GM12878 (cell line): ENCODE data around the gene IL15. TPM values are rescaled to one million over a fixed set of nuclear protein-coding genes. Genes with fewer than 3 reads are reported as not detected.

Experiments used
- CBFB ChIP-seq: IDR thresholded peaks from 2 replicates; pipeline ENCODE4 v1.6.1; 2016; ENCODE audit warnings: antibody characterized with exemption, low read depth
- ELK1 ChIP-seq: IDR thresholded peaks from 2 replicates; pipeline ENCODE4 v1.6.1; 2012; ENCODE audit warnings: low read depth, low read length, improper control_type of control experiment
- FOXK2 ChIP-seq: fragments of 450-650 bp; IDR thresholded peaks from 2 replicates; pipeline ENCODE4 v1.6.1; 2017; ENCODE audit warnings: mild to moderate bottlenecking, moderate library complexity
- HDAC6 ChIP-seq: fragments of 200-600 bp; sonication (generic); IDR thresholded peaks from one replicate; pipeline ENCODE4 v1.8.0; 2017; ENCODE audit warnings: antibody characterized with exemption; ENCODE audit not compliant: unreplicated experiment
- IKZF1 ChIP-seq: fragments of 450-650 bp; conservative IDR thresholded peaks from 2 replicates; pipeline ENCODE4 v1.6.1; 2017; ENCODE audit warnings: antibody characterized with exemption, mild to moderate bottlenecking
- IKZF2 ChIP-seq, 2 experiments: fragments of 450-650 bp; IDR thresholded peaks; 2 replicates each; pipeline ENCODE4 v1.6.1; 2017; ENCODE audit warnings: mild to moderate bottlenecking in 2 of 2, moderate library complexity in 2 of 2
- IRF4 ChIP-seq: IDR thresholded peaks from 2 replicates; pipeline ENCODE4 v1.6.1; 2011; ENCODE audit warnings: low read depth, low read length
- JUND ChIP-seq: IDR thresholded peaks from 2 replicates; pipeline ENCODE4 v1.6.1; 2012; ENCODE audit warnings: low read depth, mild to moderate bottlenecking, low read length, improper control_type of control experiment, moderate library complexity
- MTA2 ChIP-seq: fragments of 450-650 bp; IDR thresholded peaks from 2 replicates; pipeline ENCODE4 v1.6.1; 2016; ENCODE audit warnings: low read depth, mild to moderate bottlenecking, moderate library complexity
- NBN ChIP-seq: fragments of 450-650 bp; IDR thresholded peaks from 2 replicates; pipeline ENCODE4 v1.6.1; 2016
- NFXL1 ChIP-seq: fragments of 450-650 bp; IDR thresholded peaks from 2 replicates; pipeline ENCODE4 v1.6.1; 2017; ENCODE audit warnings: antibody characterized with exemption, mild to moderate bottlenecking, borderline replicate concordance
- NR2C1 ChIP-seq: fragments of 450-650 bp; IDR thresholded peaks from 2 replicates; pipeline ENCODE4 v1.6.1; 2017; ENCODE audit warnings: antibody characterized with exemption, mild to moderate bottlenecking, moderate library complexity
- PRDM15 ChIP-seq: fragments of 450-650 bp; formaldehyde crosslinking; IDR thresholded peaks from 2 replicates; pipeline ENCODE4 v1.4.0; 2020; ENCODE audit warnings: mild to moderate bottlenecking, moderate library complexity
- RELA ChIP-seq: fragments of 450-650 bp; IDR thresholded peaks from 2 replicates; pipeline ENCODE4 v1.8.0; 2014; ENCODE audit warnings: borderline replicate concordance; ENCODE audit not compliant: partially characterized antibody
- REST ChIP-seq: IDR thresholded peaks from 2 replicates; pipeline ENCODE4 v1.6.1; 2012; ENCODE audit warnings: mild to moderate bottlenecking, low read depth, low read length
- RUNX3 ChIP-seq: IDR thresholded peaks from 2 replicates; pipeline ENCODE4 v1.6.1; 2012; ENCODE audit warnings: low read length, inconsistent platforms
- SIN3A ChIP-seq: IDR thresholded peaks from 2 replicates; pipeline ENCODE4 v1.6.1; 2012; ENCODE audit warnings: low read depth, low read length, improper control_type of control experiment
- SKIL ChIP-seq: fragments of 450-650 bp; IDR thresholded peaks from 2 replicates; pipeline ENCODE4 v1.6.1; 2017; ENCODE audit warnings: mild to moderate bottlenecking, low read depth, inconsistent platforms; ENCODE audit not compliant: poor library complexity, severe bottlenecking
- ZNF622 ChIP-seq: fragments of 450-650 bp; IDR thresholded peaks from 2 replicates; pipeline ENCODE4 v1.6.1; 2017; ENCODE audit warnings: mild to moderate bottlenecking, inconsistent platforms
- polyA plus RNA-seq, 11 experiments: library from polyadenylated mRNA; depleted of rRNA in 4 of 11; unstranded in 6 of 11; stranded (reverse) in 5 of 11; fragments of >200 nt; fragmentation: Nextera tagmentation in 4 of 11; fragmentation: Illumina TruSeq in 1 of 11; extraction: Ambion mirVana in 4 of 11; extraction: Trizol in 1 of 11; gene quantifications; 1 replicate in 1 of 11; 2 replicates in 10 of 11; pipeline versions ENCODE4 v1.2.1 to v1.2.3, GENCODE V29; 2011 to 2016; ENCODE audit warnings: inconsistent platforms in 2 of 11, missing spikeins in 2 of 11, low read depth in 1 of 11
- total RNA-seq, 4 experiments: library from RNA; depleted of rRNA in 3 of 4; stranded (reverse); fragments of >200 nt in 3 of 4; fragmentation: Illumina TruSeq in 1 of 4; extraction: Trizol in 1 of 4; gene quantifications; 2 replicates each; pipeline versions ENCODE4 v1.2.1 to v1.2.3, GENCODE V29; 2013 to 2021

IL15 gene
- total and polyA plus RNA-seq, 10 of the 15 experiments (the other 5 are each of a cell fraction or from before 2014, with no cell fraction given): 6.0 to 11.4 (median 8.2) TPM

- TF ChIP-seq ELK1: no peak
- TF ChIP-seq ZNF622: no peak
- TF ChIP-seq PRDM15 (CRISPR knock-in tag): no peak
- TF ChIP-seq RUNX3: peak; percentile 92
- TF ChIP-seq IKZF1: no peak
- TF ChIP-seq CBFB: 0 out of 2 replicates have a peak, but pooled peaks have one; percentile 26
- TF ChIP-seq MTA2: peak; percentile 77
- no peak for TF ChIP-seq NR2C1
- TF ChIP-seq IKZF2 (IDR thresholded peaks at IDR 0.05): peak in 1 of 2 experiments; percentile 70; a peak in 2 of 4 replicates
- no peak for TF ChIP-seq HDAC6
- no peak for TF ChIP-seq NFXL1
- TF ChIP-seq RELA: no peak
- no peak for TF ChIP-seq IRF4
- no peak for TF ChIP-seq NBN
- no peak for TF ChIP-seq REST
- no peak for TF ChIP-seq FOXK2
- no peak for TF ChIP-seq JUND
- no peak for TF ChIP-seq SIN3A
- no peak for TF ChIP-seq SKIL
Measured at GRCh38 chr4:141705747-141706377, 69.5 kb downstream of the IL15 start (continued).
